Gastrocnemius medialis (tissue), 4 donors: Measurements from ENCODE around the gene DTNB. TPM values are rescaled to one million over a fixed set of nuclear protein-coding genes. Genes with fewer than 3 reads are reported as not detected.

Experiments used
- ATAC-seq, 2 donors: fragments of 150-250 bp; one replicate each; pipeline ENCODE4 v1.9.1; 2016
- DNase-seq, 2 donors: peaks; one replicate each; pipeline ENCODE4 v3.0.0-alpha.2; 2019
- H3K27ac ChIP-seq, 4 donors: fragments of 200-600 bp; sonication (generic); 1 replicate in 1 of 4; 2 replicates in 3 of 4; pipeline ENCODE4 v1.5.1; 2016 to 2018; ENCODE audit warnings: mild to moderate bottlenecking in 2 of 4, moderate library complexity in 1 of 4
- H3K27me3 ChIP-seq, 3 donors: fragments of 200-600 bp; sonication (generic) in 2 of 3; 1 replicate in 1 of 3; 2 replicates in 2 of 3; pipeline versions ENCODE4 v1.5.1 to v1.6.0; 2016 to 2019; ENCODE audit warnings: mild to moderate bottlenecking in 1 of 3, moderate library complexity in 1 of 3
- H3K36me3 ChIP-seq, 2 donors: fragments of 200-600 bp; sonication (generic) in 1 of 2; one replicate each; pipeline ENCODE4 v1.5.1; 2017 to 2018
- H3K4me1 ChIP-seq, 2 donors: fragments of 200-600 bp; sonication (generic) in 1 of 2; one replicate each; pipeline ENCODE4 v1.5.1; 2016 to 2017; ENCODE audit warnings: mild to moderate bottlenecking in 2 of 2
- H3K4me3 ChIP-seq, 4 donors: fragments of 200-600 bp; sonication (generic) in 3 of 4; 1 replicate in 1 of 4; 2 replicates in 3 of 4; pipeline ENCODE4 v1.5.1; 2016 to 2019; ENCODE audit warnings: mild to moderate bottlenecking in 2 of 4
- H3K9me3 ChIP-seq, 3 donors: fragments of 200-600 bp; sonication (generic) in 2 of 3; 1 replicate in 1 of 3; 2 replicates in 2 of 3; pipeline ENCODE4 v1.5.1; 2016 to 2019
- POLR2A ChIP-seq, 2 donors: fragments of 450-650 bp; IDR thresholded peaks; one replicate each; pipeline ENCODE4 v1.6.1; 2017; ENCODE audit warnings: antibody characterized with exemption in 2 of 2, mild to moderate bottlenecking in 2 of 2, moderate library complexity in 2 of 2
- in situ Hi-C, 4 donors: fragments of 200-750 bp; cut with MboI; loops; one replicate each; pipeline versions ENCODE4 v1.15.0 to v1.8.0; 2017; ENCODE audit warnings: low sequenced_read_pairs in 4 of 4
- intact Hi-C: fragments of 100-400 bp; cut with DNase I; formaldehyde crosslinking; loops from one replicate; pipeline ENCODE4 v1.15.1; 2023; ENCODE audit warnings: low total_unique reads
- total RNA-seq, 4 donors: library from RNA; depleted of rRNA; stranded (reverse); fragments of >200 nt; gene quantifications; one replicate each; pipeline versions ENCODE4 v1.1.0 to v1.2.3, GENCODE V29; 2016
- TF ChIP-seq, protein P1 (sequence below), 5 experiments: fragments of 450-650 bp in 3 of 5; fragments of 200-600 bp in 2 of 5; sonication (generic) in 2 of 5; IDR thresholded peaks in 4 of 5; conservative IDR thresholded peaks in 1 of 5; 1 replicate in 4 of 5; 2 replicates in 1 of 5; pipeline ENCODE4 v1.5.1; 2016 to 2019; ENCODE audit warnings: antibody characterized with exemption in 5 of 5, mild to moderate bottlenecking in 3 of 5, moderate library complexity in 3 of 5

The DTNB gene
- total RNA-seq, 4 donors from 2014 or later: 1.0 to 6.6 (median 4.1) TPM

DNA sequence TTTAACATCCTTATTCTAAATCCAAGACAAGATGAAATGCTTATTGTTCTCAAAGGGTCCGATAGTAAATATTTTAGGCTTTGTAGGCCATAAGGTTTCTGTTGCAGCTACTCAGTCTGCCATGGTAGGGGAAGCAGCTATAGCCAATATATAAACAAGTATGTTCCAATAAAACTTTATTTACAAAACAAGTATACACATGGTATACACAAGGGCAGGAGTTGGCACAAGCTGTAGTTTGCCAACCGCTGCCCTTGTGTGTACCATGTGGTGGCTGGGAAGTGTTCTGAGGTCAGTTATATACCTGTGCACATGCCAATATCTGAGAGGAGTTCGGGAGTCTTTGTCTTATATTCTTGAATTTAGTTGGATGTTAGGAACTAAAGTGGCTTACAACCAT, 205.6 kb downstream of the DTNB start:
- Histone ChIP-seq H3K36me3 (no peaks in the 10 kb centered on the region), H3K27ac (no peak overlapping the region), H3K4me3 (no peak overlapping the region), H3K9me3 (no peaks in the 10 kb centered on the region), H3K4me1 (no peaks in the 10 kb centered on the region), H3K27me3 (no peaks in the 10 kb centered on the region)
- ATAC-seq (no peak), DNase-seq (no peak)
- TF ChIP-seq, protein P1, sequence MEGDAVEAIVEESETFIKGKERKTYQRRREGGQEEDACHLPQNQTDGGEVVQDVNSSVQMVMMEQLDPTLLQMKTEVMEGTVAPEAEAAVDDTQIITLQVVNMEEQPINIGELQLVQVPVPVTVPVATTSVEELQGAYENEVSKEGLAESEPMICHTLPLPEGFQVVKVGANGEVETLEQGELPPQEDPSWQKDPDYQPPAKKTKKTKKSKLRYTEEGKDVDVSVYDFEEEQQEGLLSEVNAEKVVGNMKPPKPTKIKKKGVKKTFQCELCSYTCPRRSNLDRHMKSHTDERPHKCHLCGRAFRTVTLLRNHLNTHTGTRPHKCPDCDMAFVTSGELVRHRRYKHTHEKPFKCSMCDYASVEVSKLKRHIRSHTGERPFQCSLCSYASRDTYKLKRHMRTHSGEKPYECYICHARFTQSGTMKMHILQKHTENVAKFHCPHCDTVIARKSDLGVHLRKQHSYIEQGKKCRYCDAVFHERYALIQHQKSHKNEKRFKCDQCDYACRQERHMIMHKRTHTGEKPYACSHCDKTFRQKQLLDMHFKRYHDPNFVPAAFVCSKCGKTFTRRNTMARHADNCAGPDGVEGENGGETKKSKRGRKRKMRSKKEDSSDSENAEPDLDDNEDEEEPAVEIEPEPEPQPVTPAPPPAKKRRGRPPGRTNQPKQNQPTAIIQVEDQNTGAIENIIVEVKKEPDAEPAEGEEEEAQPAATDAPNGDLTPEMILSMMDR (IDR thresholded peaks at IDR 0.05 in 4 of 5, conservative IDR thresholded peaks at IDR 0.05 in 1 of 5): no peak
- TF ChIP-seq POLR2A (IDR thresholded peaks at IDR 0.05): no peak
- intact Hi-C loops: no loop called here
- in situ Hi-C loops: no loop called here

DNA sequence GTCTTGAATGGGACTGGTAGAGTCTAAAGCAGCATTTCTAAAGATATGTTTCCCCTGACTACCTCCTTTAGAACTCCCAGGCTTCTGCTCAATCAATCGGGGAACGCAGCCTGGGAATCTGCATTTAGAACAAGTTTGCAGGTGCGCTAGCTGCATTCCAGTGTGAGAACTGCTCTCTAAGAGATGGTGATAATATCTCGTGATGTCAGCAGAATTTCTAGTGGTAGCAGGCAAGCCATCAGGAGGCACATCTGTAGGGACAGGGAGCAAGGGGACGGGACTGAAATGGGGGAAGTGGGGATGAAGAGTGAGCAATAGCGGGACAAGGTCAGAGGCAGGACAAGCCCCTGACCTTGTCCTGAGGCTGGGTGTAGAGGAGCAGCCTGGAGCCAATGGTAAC, 211.4 kb downstream of the DTNB start:
- no peaks in the 10 kb centered on the region for H3K27me3 ChIP-seq
- ATAC-seq: no peak
- DNase-seq: no peak
- H3K4me1 ChIP-seq: peaks cover 0 to 6% of the 10 kb centered on the region in 2 donors
- H3K4me3 ChIP-seq: no peak overlapping the region
- no peaks in the 10 kb centered on the region for H3K9me3 ChIP-seq
- in situ Hi-C loops: no loop called here
- TF ChIP-seq, protein P1 (IDR thresholded peaks at IDR 0.05 in 4 of 5, conservative IDR thresholded peaks at IDR 0.05 in 1 of 5): no peak
- TF ChIP-seq POLR2A (IDR thresholded peaks at IDR 0.05): no peak
- no peaks in the 10 kb centered on the region for H3K36me3 ChIP-seq
- H3K27ac ChIP-seq: no peak overlapping the region
- intact Hi-C loops: no loop called here

DNA sequence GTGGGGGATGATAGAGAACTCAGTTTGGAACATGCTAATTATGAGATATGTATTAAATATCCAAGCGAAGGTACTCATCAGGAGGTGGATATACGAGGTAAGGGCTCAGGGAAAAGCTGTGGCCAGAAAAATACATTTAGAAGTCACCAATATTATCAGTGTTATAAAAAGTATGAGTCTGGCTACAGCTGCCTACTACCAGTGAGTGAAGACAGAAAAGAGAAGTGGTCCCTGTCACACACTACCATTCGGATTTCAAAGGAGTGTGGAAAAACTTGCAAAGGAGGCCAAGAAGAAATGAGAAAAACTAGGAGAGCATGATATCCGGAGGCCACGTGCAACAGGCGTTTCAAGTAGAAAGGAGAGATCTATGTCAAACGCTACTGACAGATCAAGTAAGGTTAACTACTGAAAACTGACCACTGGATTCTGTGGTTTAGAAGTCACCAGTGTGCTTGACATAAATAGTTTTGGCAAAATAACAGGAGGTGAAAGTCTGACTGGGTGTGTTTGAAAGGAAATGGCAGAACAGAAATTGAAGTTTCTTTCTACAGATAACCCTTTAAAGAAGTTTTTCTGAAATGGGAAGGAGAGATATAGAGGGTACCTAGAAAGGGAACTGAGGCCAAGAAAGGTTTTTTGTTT, 213.0 kb downstream of the DTNB start:
- H3K4me3 ChIP-seq: no peak overlapping the region
- no peak for ATAC-seq
- H3K27me3 ChIP-seq: no peaks in the 10 kb centered on the region
- TF ChIP-seq POLR2A (IDR thresholded peaks at IDR 0.05): no peak
- TF ChIP-seq, protein P1 (IDR thresholded peaks at IDR 0.05 in 4 of 5, conservative IDR thresholded peaks at IDR 0.05 in 1 of 5): no peak
- H3K9me3 ChIP-seq: no peaks in the 10 kb centered on the region
- peaks cover 0 to 6% of the 10 kb centered on the region in 2 donors for H3K4me1 ChIP-seq
- H3K36me3 ChIP-seq: no peaks in the 10 kb centered on the region
- no peak overlapping the region for H3K27ac ChIP-seq
- in situ Hi-C loops (no loop called here), intact Hi-C loops (no loop called here)
- DNase-seq: no peak

DNA sequence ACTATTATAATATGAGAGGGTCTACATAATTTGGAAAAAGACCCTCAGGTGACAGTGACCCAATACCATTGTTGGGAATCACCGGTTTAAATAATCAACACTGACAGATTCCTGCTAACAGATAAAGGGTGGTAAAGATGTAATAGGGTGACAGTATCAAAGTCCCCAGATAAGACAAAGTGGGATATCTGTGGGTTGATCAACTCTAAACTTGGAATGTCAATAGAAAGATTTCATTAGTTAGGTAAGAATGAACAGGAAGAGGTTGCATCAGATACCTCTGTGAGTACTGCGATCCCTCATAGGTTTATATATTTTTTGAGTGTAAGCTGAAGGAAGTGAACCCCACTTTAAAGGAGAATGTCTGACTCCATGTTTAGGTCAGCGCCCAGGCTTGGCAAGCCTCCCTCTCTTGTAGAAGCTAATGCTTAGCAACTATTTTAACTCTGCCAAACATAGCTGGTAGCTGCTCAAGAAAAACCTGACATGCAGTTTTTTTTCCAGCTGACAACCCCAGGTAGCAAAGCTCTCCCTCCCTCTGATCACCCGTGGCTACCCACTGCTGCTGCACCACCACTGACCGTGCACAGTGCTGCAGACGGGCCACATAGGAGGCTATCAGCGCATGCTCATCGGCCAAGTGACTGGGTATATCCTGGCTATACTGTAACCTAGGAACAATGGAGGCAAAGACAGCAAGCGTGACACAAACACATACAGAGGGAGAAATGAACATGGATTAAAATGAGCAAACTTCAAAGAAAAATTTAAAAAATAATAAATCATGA, 218.4 kb downstream of the DTNB start:
- no peaks in the 10 kb centered on the region for H3K9me3 ChIP-seq
- H3K36me3 ChIP-seq: no peaks in the 10 kb centered on the region
- H3K4me3 ChIP-seq: no peak overlapping the region
- no peak for ATAC-seq
- TF ChIP-seq, protein P1 (IDR thresholded peaks at IDR 0.05 in 4 of 5, conservative IDR thresholded peaks at IDR 0.05 in 1 of 5): no peak
- TF ChIP-seq POLR2A (IDR thresholded peaks at IDR 0.05): no peak
- H3K27ac ChIP-seq: no peak overlapping the region
- H3K27me3 ChIP-seq: no peaks in the 10 kb centered on the region
- DNase-seq: no peak
- intact Hi-C loops: no loop called here
- in situ Hi-C loops: no loop called here
- peaks cover 0 to under 1% of the 10 kb centered on the region in 2 donors for H3K4me1 ChIP-seq
